Fibroblast of villous mesenchyme (primary cell): ENCODE data around the gene STOX2. TPM values are rescaled to one million over a fixed set of nuclear protein-coding genes. Genes with fewer than 3 reads are reported as not detected.

Experiments used
- DNase-seq: peaks from one replicate; pipeline ENCODE4 v3.0.0-alpha.2; 2010; ENCODE audit warnings: low read depth
- H3K4me3 ChIP-seq: 2 replicates; pipeline ENCODE4 v1.5.1; 2011; ENCODE audit warnings: low read depth, mild to moderate bottlenecking, low read length
- total RNA-seq: library from RNA; depleted of rRNA; stranded (reverse); fragments of >200 nt; gene quantifications from 2 replicates; pipeline ENCODE4 v1.2.3, GENCODE V29; 2012
- TF ChIP-seq, protein P1 (sequence below): IDR thresholded peaks from 2 replicates; pipeline ENCODE4 v1.5.1; 2012; ENCODE audit warnings: low read depth, mild to moderate bottlenecking, low read length; ENCODE audit not compliant: insufficient read depth

STOX2 gene
- total RNA-seq, 1 donor: 0.43 TPM

DNA sequence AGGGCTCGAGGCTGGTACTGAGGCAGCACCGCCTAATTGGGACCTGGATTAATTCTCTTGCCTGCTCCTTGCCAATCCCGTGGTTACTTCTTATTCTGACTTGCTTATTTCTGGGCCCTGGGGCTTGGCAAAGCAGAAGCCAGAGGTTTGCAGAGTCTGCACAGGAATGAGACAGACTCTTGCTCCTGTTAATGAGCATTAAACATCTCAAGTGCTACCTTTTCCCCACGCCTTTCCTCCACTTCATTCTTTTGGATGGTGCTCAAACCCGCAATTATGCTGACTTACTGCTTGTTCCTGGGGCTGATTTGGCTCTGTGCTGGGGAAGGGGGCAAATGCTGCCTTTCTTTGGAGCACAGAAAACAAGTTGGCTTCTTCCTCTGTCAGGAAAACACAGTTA is 16.5 kb upstream of the STOX2 start:
- TF ChIP-seq, protein P1, sequence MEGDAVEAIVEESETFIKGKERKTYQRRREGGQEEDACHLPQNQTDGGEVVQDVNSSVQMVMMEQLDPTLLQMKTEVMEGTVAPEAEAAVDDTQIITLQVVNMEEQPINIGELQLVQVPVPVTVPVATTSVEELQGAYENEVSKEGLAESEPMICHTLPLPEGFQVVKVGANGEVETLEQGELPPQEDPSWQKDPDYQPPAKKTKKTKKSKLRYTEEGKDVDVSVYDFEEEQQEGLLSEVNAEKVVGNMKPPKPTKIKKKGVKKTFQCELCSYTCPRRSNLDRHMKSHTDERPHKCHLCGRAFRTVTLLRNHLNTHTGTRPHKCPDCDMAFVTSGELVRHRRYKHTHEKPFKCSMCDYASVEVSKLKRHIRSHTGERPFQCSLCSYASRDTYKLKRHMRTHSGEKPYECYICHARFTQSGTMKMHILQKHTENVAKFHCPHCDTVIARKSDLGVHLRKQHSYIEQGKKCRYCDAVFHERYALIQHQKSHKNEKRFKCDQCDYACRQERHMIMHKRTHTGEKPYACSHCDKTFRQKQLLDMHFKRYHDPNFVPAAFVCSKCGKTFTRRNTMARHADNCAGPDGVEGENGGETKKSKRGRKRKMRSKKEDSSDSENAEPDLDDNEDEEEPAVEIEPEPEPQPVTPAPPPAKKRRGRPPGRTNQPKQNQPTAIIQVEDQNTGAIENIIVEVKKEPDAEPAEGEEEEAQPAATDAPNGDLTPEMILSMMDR: no peak
- H3K4me3 ChIP-seq: no peak overlapping the region
- DNase-seq: no peak

DNA sequence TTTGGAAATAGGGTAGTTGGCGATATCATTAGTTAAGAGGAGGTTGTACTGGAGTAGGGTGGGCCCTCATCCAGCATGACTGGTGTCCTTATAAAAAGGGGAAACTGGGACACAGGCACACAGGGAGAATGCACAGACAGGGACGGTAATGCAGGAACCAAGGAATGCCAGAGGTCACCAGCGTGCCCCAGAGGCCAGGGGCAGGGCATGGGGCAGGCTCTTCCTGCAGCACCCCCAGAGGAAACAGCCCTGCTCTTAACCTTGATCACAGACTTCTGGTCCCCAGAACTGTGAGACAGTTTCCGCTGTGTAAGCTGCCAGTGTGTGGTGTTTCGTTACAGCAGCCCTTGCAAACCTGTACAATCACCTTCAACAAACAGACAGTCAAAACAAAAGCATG is 15.9 kb upstream of the STOX2 start:
- no peak for DNase-seq
- TF ChIP-seq, protein P1: no peak
- no peak overlapping the region for H3K4me3 ChIP-seq

DNA sequence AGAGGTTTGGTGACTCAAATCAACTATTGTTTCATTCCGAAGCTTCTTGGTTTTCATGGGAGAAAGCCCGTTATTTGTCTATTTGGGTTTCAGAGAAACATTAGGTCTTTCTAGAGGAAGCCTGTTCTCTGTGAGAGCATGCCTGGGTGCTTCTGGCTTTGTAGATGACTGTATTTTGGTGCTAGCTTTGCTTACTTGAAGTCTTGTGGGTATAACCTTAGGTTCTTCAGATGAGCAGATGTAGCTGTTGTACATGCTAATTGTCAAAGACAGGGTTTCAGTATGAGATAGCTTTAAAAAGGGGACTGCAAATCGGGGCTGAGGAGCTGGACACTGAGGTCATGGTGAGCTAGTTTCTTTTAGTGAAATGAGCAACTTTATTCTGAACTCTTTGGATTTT is 7.9 kb upstream of the STOX2 start:
- TF ChIP-seq, protein P1: no peak
- DNase-seq: no peak
- no peak overlapping the region for H3K4me3 ChIP-seq

DNA sequence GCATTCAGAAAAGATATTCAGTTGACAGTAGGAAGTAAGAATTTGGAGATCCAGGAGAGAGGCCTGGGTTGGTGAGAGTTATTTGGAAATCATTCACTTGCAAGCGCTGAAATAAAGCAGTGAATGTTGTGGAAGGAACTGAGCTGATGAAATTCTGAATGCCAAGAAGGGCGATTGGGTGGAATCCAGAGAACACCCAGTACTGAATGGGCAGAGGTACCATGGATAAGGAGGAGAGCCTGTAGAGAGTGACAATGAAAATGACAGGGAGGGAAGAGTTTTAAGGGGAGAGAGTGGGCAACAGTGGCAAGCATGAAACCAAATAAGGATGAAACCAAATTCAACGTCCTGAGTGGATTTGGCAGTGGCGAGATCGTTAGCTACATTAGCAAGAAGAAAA is 6.7 kb upstream of the STOX2 start:
- H3K4me3 ChIP-seq: no peak overlapping the region
- no peak for DNase-seq
- TF ChIP-seq, protein P1: no peak

DNA sequence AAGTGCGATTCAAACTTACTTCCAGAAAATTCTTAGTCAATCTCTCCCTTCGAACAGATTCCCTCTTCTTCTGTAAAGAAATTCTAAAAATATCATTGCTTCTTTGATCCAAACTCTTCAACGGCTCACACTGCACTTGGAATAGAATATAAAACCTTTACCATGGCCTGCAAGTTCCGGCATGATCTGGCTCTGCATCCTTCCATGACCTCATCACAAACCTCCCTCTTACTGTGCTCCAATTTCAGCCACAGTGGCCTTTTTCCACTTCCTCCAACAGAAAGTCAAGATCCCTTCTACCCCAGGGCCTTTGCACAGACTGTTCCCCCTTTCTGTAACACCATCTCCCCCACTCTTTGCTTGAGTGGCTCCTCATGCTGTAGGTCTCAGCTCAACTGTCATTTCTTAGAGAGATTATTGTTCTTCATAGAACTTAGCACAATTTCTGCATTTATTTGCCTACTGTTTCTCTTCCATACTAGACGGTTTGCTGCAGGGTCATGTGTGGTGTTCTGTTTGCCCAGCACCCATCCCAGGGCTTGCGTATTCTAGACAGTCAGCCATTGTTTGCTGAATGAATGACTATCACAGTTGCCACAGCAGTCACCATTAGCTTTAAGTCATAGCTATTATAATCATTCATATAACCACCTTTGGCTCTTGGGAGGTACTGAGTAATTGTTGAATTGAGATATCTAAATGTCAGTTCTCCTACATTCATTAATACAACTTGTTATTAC is 1.9 kb upstream of the STOX2 start:
- no peak for DNase-seq
- no peak overlapping the region for H3K4me3 ChIP-seq
- TF ChIP-seq, protein P1: no peak

DNA sequence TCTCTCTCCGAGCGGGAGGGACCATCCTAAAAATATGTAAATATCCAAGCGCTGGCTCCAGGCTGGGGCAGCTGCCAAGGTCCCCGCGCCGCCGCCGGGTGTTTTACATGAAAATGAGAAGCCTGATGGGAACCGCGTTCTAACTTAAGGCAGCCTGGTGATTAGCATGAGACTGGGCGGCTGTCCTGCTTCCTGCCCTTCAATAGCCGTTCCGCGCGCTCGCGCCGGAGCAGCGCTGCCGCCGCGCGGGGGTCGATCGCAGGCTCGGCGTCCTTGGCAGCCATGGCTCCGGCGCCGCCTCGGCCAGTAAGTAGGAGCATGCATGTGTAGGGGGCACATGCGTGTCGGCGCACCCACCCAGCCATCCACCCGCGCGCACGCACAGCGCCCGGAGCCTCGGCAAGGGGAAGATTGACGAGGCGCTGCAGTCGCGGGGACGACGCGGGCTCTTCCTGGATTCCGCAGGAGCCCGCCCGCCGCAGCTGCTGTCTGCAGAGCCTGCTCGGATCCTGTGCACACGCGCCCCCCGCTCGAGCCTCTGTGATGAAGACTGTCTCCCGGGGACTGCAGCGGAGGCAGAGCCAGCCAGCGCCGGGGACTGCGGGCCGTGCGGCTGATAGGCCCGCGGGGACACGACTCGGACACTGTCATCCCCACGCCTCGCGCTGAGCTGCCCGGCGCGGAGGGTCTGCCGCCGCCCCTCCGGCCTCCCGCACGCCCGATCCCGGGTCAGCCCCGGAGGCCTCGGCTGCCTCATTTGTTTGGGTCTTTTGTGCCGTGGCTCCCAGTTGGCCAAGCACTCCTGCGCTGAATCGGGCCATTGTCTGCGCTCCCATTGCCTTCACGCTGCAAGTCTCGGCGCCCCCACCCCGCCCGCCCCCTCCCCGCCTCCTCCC is 734 bp downstream of the STOX2 start:
- H3K4me3 ChIP-seq: peak overlapping the region; percentile 45
- TF ChIP-seq, protein P1: no peak
- DNase-seq: peak; percentile 13
